Panc1 (cell line): ENCODE data around the gene PDIK1L. TPM values are rescaled to one million over a fixed set of nuclear protein-coding genes. Genes with fewer than 3 reads are reported as not detected.

Experiments used
- ATAC-seq: fragments of 200-7000 bp; cut with Tn5 transposase; 2 replicates; pipeline ENCODE4 v1.9.1; 2020; ENCODE audit warnings: mild to moderate bottlenecking, moderate library complexity
- BruUV-seq: library from RNA; stranded (reverse); fragments of 400-500 nt; replicated peaks from 2 replicates; lab custom pipeline; 2021; lab: Mats Ljungman, UMichigan
- CTCF ChIA-PET: fragments of 300-600 bp; sonication (Branson Sonifier 250); formaldehyde crosslinking; loops from one replicate; lab custom pipeline; 2022; ENCODE audit warnings: antibody characterized with exemption; lab: Charles Lee
- POLR2A ChIA-PET: fragments of 300-600 bp; sonication (Branson Sonifier 250); formaldehyde crosslinking; loops from one replicate; lab custom pipeline; 2022; ENCODE audit warnings: antibody characterized with exemption; lab: Charles Lee
- DNase-seq: peaks from one replicate; pipeline ENCODE4 v3.0.0-alpha.2; 2010; ENCODE audit warnings: low read depth, low spot score
- H3K27ac ChIP-seq: 2 replicates; pipeline ENCODE4 v1.5.1; 2011; ENCODE audit warnings: mild to moderate bottlenecking, low read length, inconsistent platforms
- H3K27me3 ChIP-seq: fragments of 200-500 bp; sonication (Bioruptor generic); 2 replicates; pipeline ENCODE4 v1.6.0; 2014; ENCODE audit warnings: low read length, inconsistent platforms; ENCODE audit not compliant: control insufficient read depth, insufficient read depth
- H3K36me3 ChIP-seq: fragments of 200-500 bp; sonication (Bioruptor generic); 2 replicates; pipeline ENCODE4 v1.5.1; 2014; ENCODE audit warnings: inconsistent platforms, mild to moderate bottlenecking, low read length, moderate library complexity; ENCODE audit not compliant: control insufficient read depth, insufficient read depth
- H3K4me1 ChIP-seq: 2 replicates; pipeline ENCODE4 v1.5.1; 2011; ENCODE audit warnings: inconsistent platforms, mild to moderate bottlenecking, low read length, moderate library complexity; ENCODE audit not compliant: control insufficient read depth, insufficient read depth
- H3K4me3 ChIP-seq, 2 experiments: 2 replicates each; pipeline ENCODE4 v1.5.1; 2011 to 2012; ENCODE audit warnings: low read depth in 2 of 2, low read length in 2 of 2, mild to moderate bottlenecking in 2 of 2, inconsistent platforms in 1 of 2, moderate library complexity in 1 of 2
- H3K9me3 ChIP-seq: fragments of 200-500 bp; sonication (Bioruptor generic); 2 replicates; pipeline ENCODE4 v1.5.1; 2014; ENCODE audit warnings: low read depth, mild to moderate bottlenecking, inconsistent platforms, low read length, moderate library complexity; ENCODE audit not compliant: control insufficient read depth, insufficient read depth
- CTCF ChIP-seq: fragments of 450-650 bp; IDR thresholded peaks from 2 replicates; pipeline ENCODE4 v1.5.1; 2017; ENCODE audit warnings: mild to moderate bottlenecking
- POLR2AphosphoS5 ChIP-seq: IDR thresholded peaks from 2 replicates; pipeline ENCODE4 v1.6.1; 2012; ENCODE audit warnings: mild to moderate bottlenecking, low read depth, low read length, moderate library complexity
- REST ChIP-seq, 2 experiments: IDR thresholded peaks; 2 replicates each; pipeline ENCODE4 v1.6.1; 2011 to 2012; ENCODE audit warnings: low read depth in 2 of 2, control low read depth in 1 of 2, low read length in 1 of 2, mild to moderate bottlenecking in 1 of 2, moderate library complexity in 1 of 2; ENCODE audit not compliant: insufficient read depth in 1 of 2
- SIN3A ChIP-seq: IDR thresholded peaks from 2 replicates; pipeline ENCODE4 v1.6.1; 2012; ENCODE audit warnings: low read depth, mild to moderate bottlenecking, low read length, moderate library complexity, borderline replicate concordance; ENCODE audit not compliant: insufficient read depth
- TCF7L2 ChIP-seq: IDR thresholded peaks from 2 replicates; pipeline ENCODE4 v1.6.1; 2011; ENCODE audit warnings: mild to moderate bottlenecking, low read depth, low read length, inconsistent platforms
- in situ Hi-C: cut with HindIII; loops from 2 replicates; pipeline ENCODE4 v1.10.0; 2016; ENCODE audit warnings: low sequenced_read_pairs, low pct_unique_long_range_greater_than_20kb
- intact Hi-C: fragments of 100-400 bp; cut with micrococcal nuclease; formaldehyde crosslinking; loops from one replicate; pipeline ENCODE4 v1.10.0; 2022; ENCODE audit not compliant: unreplicated experiment
- total RNA-seq: library from RNA; stranded (reverse); gene quantifications from one replicate; pipeline ENCODE4 v1.2.1, GENCODE V29; 2021; ENCODE audit not compliant: unreplicated experiment

PDIK1L gene
- total RNA-seq, 1 experiment from 2014 or later: 8.0 TPM

GRCh38 chr1:26112407-26112775, 767 bp downstream of the PDIK1L start:
- BruUV-seq: no TSS peak
- H3K27ac ChIP-seq: peak overlapping the region; percentile 83
- TF ChIP-seq TCF7L2 (no peak), CTCF (no peak), SIN3A (no peak), REST (IDR thresholded peaks at IDR 0.05; ENCODE audit: insufficient read depth in 1 of 2, low read depth in 2 of 2, low read length in 1 of 2) (no peak), POLR2AphosphoS5 (no peak)
- DNase-seq: no peak
- peaks cover 17% of the 10 kb centered on the region for H3K4me1 ChIP-seq
- intact Hi-C loops (loop anchor here (5.0 kb wide), 1 partner anchor 75 kb away; no protein-coding TSS in a partner anchor), in situ Hi-C loops (no loop called here)
- H3K9me3 ChIP-seq: no peaks in the 10 kb centered on the region
- H3K27me3 ChIP-seq: no peaks in the 10 kb centered on the region
- H3K4me3 ChIP-seq: peak overlapping the region; percentile 85 to 94
- ChIA-PET CTCF (no interaction called here), POLR2A (no interaction called here)
- peak; percentile 26 for ATAC-seq
- H3K36me3 ChIP-seq: peaks cover 2% of the 10 kb centered on the region

- Histone ChIP-seq H3K9me3 (no peaks in the 10 kb centered on the region), H3K4me1 (peaks cover 17% of the 10 kb centered on the region), H3K4me3 (no peak overlapping the region), H3K27ac (peak overlapping the region; percentile 8; the same call in 1 of the 2 replicates), H3K36me3 (peaks cover 2% of the 10 kb centered on the region), H3K27me3 (no peaks in the 10 kb centered on the region)
- no TSS peak for BruUV-seq
- CTCF ChIA-PET: no interaction called here
- POLR2A ChIA-PET: no interaction called here
- in situ Hi-C loops (no loop called here), intact Hi-C loops (loop anchor here (5.0 kb wide), 1 partner anchor 77 kb away; no protein-coding TSS in a partner anchor)
- DNase-seq: no peak
- no peak for ATAC-seq
- no peak for TF ChIP-seq TCF7L2
- TF ChIP-seq CTCF: no peak
- TF ChIP-seq POLR2AphosphoS5: no peak
- no peak for TF ChIP-seq REST (IDR thresholded peaks at IDR 0.05; ENCODE audit: insufficient read depth in 1 of 2, low read depth in 2 of 2, low read length in 1 of 2)
- TF ChIP-seq SIN3A: no peak
Measured at GRCh38 chr1:26114165-26114927, 2.7 kb downstream of the PDIK1L start.
